H1 (cell line): Measurements from ENCODE around the gene NRDE2. TPM values are rescaled to one million over a fixed set of nuclear protein-coding genes. Genes with fewer than 3 reads are reported as not detected.

Experiments used
- FOSL1 ChIP-seq: IDR thresholded peaks from 2 replicates; pipeline ENCODE4 v1.6.1; 2011; ENCODE audit warnings: mild to moderate bottlenecking, low read depth, low read length, moderate library complexity; ENCODE audit not compliant: insufficient read depth
- GABPA ChIP-seq: IDR thresholded peaks from 2 replicates; pipeline ENCODE4 v1.6.1; 2011; ENCODE audit warnings: mild to moderate bottlenecking, low read length, moderate library complexity, borderline replicate concordance; ENCODE audit not compliant: insufficient read depth
- GTF2F1 ChIP-seq: IDR thresholded peaks from 2 replicates; pipeline ENCODE4 v1.6.1; 2012; ENCODE audit warnings: low read depth, low read length, improper control_type of control experiment, borderline replicate concordance
- HDAC6 ChIP-seq: IDR thresholded peaks from one replicate; pipeline ENCODE4 v1.7.1; 2012; ENCODE audit warnings: low read depth, mild to moderate bottlenecking, inconsistent platforms, low read length, moderate library complexity
- KDM5A ChIP-seq: fragments of 200-600 bp; IDR thresholded peaks from 2 replicates; pipeline ENCODE4 v1.7.1; 2012; ENCODE audit warnings: mild to moderate bottlenecking, low read length, inconsistent platforms, mixed read lengths
- SP1 ChIP-seq: IDR thresholded peaks from 2 replicates; pipeline ENCODE4 v1.6.1; 2011; ENCODE audit warnings: low read depth, low read length
- TAF1 ChIP-seq: IDR thresholded peaks from 2 replicates; pipeline ENCODE4 v1.6.1; 2011; ENCODE audit warnings: mild to moderate bottlenecking, low read depth, low read length
- YY1 ChIP-seq: IDR thresholded peaks from 2 replicates; pipeline ENCODE4 v1.6.1; 2011; ENCODE audit warnings: low read depth, mild to moderate bottlenecking, low read length
- polyA plus RNA-seq, 7 experiments: library from polyadenylated mRNA; depleted of rRNA in 3 of 7; stranded (reverse) in 5 of 7; unstranded in 2 of 7; fragments of >200 nt in 5 of 7; fragments of 200-250 nt in 2 of 7; gene quantifications; 1 replicate in 5 of 7; 2 replicates in 1 of 7; 4 replicates in 1 of 7; pipeline versions ENCODE4 v1.2.1 to v1.2.3, GENCODE V29; 2011 to 2013; ENCODE audit warnings: missing spikeins in 2 of 7, mixed read lengths in 2 of 7
- total RNA-seq: library from RNA; stranded (reverse); fragmentation: NEBNext Ultra II Directional; extraction: Animal tissue kit (Norgen Biotek cat#: 25700); gene quantifications from 2 replicates; pipeline ENCODE4 v1.2.1, GENCODE V29; 2021
- TF ChIP-seq, protein P1 (sequence below): fragments of 300-600 bp; sonication (generic); IDR thresholded peaks from 2 replicates; pipeline ENCODE4 v1.7.1; 2012; ENCODE audit warnings: low read length, moderate library complexity, mild to moderate bottlenecking, inconsistent platforms; ENCODE audit not compliant: insufficient replicate concordance
- TF ChIP-seq, protein P2 (sequence below), 3 experiments: IDR thresholded peaks; 1 replicate in 2 of 3; 2 replicates in 1 of 3; pipeline versions ENCODE4 v1.5.1 to v1.6.1; 2011; ENCODE audit warnings: low read length in 3 of 3, mild to moderate bottlenecking in 3 of 3, inconsistent platforms in 2 of 3, low read depth in 1 of 3, moderate library complexity in 1 of 3; ENCODE audit not compliant: insufficient read depth in 1 of 3; ENCODE audit errors: control extremely low read depth in 1 of 3

Gene NRDE2
- total and polyA plus RNA-seq, 2 of the 8 experiments (the other 6 are each of a cell fraction or from before 2014, with no cell fraction given), result 4.9 to 12.1 TPM

DNA sequence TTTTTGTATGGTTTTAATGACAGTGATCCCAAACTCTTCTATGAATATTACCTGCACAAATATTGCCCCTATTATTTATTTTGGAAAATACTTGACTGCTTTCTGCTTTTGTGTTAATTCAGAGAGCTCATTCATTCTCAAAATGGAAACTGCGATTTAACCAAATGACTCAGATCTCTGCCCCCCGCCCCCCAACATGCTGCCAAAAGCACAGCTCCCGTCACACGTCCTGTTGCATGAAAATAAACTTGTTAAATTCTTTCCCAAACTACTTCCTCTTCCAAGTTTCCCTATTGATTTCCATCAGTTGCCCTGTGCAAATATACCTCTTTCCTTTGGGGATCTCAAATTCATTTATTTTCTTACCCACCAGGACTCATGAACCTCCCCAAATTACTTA is 18.0 kb upstream of the NRDE2 start (continued):
- TF ChIP-seq, protein P1, sequence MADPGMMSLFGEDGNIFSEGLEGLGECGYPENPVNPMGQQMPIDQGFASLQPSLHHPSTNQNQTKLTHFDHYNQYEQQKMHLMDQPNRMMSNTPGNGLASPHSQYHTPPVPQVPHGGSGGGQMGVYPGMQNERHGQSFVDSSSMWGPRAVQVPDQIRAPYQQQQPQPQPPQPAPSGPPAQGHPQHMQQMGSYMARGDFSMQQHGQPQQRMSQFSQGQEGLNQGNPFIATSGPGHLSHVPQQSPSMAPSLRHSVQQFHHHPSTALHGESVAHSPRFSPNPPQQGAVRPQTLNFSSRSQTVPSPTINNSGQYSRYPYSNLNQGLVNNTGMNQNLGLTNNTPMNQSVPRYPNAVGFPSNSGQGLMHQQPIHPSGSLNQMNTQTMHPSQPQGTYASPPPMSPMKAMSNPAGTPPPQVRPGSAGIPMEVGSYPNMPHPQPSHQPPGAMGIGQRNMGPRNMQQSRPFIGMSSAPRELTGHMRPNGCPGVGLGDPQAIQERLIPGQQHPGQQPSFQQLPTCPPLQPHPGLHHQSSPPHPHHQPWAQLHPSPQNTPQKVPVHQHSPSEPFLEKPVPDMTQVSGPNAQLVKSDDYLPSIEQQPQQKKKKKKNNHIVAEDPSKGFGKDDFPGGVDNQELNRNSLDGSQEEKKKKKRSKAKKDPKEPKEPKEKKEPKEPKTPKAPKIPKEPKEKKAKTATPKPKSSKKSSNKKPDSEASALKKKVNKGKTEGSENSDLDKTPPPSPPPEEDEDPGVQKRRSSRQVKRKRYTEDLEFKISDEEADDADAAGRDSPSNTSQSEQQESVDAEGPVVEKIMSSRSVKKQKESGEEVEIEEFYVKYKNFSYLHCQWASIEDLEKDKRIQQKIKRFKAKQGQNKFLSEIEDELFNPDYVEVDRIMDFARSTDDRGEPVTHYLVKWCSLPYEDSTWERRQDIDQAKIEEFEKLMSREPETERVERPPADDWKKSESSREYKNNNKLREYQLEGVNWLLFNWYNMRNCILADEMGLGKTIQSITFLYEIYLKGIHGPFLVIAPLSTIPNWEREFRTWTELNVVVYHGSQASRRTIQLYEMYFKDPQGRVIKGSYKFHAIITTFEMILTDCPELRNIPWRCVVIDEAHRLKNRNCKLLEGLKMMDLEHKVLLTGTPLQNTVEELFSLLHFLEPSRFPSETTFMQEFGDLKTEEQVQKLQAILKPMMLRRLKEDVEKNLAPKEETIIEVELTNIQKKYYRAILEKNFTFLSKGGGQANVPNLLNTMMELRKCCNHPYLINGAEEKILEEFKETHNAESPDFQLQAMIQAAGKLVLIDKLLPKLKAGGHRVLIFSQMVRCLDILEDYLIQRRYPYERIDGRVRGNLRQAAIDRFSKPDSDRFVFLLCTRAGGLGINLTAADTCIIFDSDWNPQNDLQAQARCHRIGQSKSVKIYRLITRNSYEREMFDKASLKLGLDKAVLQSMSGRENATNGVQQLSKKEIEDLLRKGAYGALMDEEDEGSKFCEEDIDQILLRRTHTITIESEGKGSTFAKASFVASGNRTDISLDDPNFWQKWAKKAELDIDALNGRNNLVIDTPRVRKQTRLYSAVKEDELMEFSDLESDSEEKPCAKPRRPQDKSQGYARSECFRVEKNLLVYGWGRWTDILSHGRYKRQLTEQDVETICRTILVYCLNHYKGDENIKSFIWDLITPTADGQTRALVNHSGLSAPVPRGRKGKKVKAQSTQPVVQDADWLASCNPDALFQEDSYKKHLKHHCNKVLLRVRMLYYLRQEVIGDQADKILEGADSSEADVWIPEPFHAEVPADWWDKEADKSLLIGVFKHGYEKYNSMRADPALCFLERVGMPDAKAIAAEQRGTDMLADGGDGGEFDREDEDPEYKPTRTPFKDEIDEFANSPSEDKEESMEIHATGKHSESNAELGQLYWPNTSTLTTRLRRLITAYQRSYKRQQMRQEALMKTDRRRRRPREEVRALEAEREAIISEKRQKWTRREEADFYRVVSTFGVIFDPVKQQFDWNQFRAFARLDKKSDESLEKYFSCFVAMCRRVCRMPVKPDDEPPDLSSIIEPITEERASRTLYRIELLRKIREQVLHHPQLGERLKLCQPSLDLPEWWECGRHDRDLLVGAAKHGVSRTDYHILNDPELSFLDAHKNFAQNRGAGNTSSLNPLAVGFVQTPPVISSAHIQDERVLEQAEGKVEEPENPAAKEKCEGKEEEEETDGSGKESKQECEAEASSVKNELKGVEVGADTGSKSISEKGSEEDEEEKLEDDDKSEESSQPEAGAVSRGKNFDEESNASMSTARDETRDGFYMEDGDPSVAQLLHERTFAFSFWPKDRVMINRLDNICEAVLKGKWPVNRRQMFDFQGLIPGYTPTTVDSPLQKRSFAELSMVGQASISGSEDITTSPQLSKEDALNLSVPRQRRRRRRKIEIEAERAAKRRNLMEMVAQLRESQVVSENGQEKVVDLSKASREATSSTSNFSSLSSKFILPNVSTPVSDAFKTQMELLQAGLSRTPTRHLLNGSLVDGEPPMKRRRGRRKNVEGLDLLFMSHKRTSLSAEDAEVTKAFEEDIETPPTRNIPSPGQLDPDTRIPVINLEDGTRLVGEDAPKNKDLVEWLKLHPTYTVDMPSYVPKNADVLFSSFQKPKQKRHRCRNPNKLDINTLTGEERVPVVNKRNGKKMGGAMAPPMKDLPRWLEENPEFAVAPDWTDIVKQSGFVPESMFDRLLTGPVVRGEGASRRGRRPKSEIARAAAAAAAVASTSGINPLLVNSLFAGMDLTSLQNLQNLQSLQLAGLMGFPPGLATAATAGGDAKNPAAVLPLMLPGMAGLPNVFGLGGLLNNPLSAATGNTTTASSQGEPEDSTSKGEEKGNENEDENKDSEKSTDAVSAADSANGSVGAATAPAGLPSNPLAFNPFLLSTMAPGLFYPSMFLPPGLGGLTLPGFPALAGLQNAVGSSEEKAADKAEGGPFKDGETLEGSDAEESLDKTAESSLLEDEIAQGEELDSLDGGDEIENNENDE, result no peak
- TF ChIP-seq HDAC6, result no peak
- no peak for TF ChIP-seq TAF1
- no peak for TF ChIP-seq KDM5A
- no peak for TF ChIP-seq GTF2F1
- no peak for TF ChIP-seq GABPA
- TF ChIP-seq YY1, result no peak
- TF ChIP-seq, protein P2, sequence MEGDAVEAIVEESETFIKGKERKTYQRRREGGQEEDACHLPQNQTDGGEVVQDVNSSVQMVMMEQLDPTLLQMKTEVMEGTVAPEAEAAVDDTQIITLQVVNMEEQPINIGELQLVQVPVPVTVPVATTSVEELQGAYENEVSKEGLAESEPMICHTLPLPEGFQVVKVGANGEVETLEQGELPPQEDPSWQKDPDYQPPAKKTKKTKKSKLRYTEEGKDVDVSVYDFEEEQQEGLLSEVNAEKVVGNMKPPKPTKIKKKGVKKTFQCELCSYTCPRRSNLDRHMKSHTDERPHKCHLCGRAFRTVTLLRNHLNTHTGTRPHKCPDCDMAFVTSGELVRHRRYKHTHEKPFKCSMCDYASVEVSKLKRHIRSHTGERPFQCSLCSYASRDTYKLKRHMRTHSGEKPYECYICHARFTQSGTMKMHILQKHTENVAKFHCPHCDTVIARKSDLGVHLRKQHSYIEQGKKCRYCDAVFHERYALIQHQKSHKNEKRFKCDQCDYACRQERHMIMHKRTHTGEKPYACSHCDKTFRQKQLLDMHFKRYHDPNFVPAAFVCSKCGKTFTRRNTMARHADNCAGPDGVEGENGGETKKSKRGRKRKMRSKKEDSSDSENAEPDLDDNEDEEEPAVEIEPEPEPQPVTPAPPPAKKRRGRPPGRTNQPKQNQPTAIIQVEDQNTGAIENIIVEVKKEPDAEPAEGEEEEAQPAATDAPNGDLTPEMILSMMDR (IDR thresholded peaks at IDR 0.05; ENCODE audit: control extremely low read depth in 1 of 3, insufficient read depth in 1 of 3, low read depth in 1 of 3, low read length in 3 of 3), result no peak
- no peak for TF ChIP-seq SP1
- no peak for TF ChIP-seq FOSL1
